GM19035 (cell line): ENCODE results near the gene MRGPRX2.

Experiments used
- ATAC-seq: cut with Tn5 transposase; IDR thresholded peaks from one replicate; pipeline ENCODE4 v1.9.1; 2021; ENCODE audit not compliant: unreplicated experiment

MRGPRX2 gene

GRCh38 chr11:19076744-19077589 is 16.4 kb upstream of the MRGPRX2 start:
- peak; percentile 78 for ATAC-seq

DNA sequence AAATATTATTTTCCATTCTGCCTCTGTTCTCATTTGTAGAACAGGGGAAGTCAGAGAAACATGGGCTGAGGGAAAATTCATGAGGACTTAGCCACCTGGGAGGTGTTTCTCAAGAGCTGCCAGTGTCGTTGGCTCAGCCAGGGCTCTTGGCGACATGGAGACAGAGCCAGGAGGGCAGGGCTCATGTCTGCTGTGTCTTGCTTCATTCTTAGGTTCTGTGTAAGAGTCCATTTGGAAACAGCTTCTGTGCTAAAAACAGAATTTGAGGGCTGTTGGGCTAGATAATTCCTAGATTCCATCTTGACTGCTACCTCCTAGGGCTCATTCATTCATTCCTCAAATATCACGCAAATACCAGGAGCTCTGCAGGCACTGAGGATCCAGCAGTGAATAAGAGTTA is 15.1 kb upstream of the MRGPRX2 start:
- no peak for ATAC-seq

DNA sequence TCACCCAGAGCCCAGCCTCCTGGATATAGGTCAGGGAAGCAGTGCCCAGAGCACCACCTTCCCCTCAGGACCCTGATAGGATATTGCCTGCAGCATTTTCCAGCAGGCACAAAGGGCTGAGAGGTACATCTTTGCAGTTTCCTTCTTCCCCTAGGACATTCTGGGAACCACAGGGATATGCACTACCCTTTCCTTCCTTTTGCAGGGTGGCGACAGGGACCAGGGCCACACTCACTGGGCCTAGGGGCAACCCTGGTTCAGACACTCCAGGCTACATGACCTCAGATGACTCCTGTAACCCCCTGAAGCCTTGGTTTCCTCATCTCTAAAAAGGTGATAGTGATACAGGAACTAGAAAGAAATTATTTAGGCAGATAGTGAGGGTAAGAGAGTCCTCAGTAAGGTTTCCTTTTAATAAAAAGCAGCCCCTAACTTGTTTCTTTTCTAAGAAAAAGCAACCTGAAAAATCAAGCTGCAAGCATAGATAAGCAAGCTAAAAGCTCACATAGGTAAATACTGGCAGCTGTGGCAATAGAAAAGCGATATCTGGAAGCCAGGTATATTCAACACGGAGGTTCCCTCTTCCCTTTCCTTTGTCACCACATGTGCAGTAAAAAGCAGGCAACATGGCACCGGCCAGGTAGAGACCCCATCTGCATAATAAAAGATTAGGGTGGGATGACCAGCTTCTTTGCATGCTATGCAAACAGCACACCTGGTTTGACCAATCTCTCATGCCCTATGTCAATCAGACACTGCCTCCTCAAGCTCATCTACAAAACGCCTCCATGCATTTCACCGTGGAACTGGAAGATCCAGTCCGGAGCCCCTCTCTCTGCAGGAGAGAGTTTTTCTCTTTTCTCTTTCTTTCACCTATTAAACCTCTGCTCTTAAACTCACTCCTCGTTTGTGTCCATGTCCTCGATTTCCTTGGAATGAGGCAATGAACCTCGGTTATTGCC is 13.2 kb upstream of the MRGPRX2 start:
- no peak for ATAC-seq

- no peak for ATAC-seq
Observed at GRCh38 chr11:19072464-19072863, 11.9 kb upstream of the MRGPRX2 start.

GRCh38 chr11:19071255-19071654 is 10.7 kb upstream of the MRGPRX2 start:
- peak; percentile 99 for ATAC-seq

GRCh38 chr11:19059833-19060232 is 684 bp downstream of the MRGPRX2 start:
- ATAC-seq: no peak

DNA sequence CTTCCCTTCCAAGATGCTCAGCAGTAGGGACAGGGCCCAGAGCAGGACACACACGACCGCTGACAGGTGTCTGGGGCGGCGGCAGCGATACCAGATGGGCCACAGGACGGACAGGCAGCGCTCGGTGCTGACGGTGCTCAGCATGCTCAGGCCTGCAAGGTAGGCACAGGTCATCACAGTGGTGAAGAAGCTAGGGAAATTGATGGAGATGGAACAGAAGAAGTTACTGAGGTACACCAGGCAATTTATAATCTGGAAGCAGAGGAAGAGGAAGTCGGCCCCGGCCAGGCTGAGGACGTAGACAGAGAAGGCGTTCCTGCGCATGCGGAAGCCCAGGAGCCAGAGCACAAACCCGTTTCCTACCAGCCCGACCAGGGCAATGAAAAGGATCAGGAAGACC is 4.6 kb downstream of the MRGPRX2 start:
- no peak for ATAC-seq

GRCh38 chr11:19055016-19055415 is 5.5 kb downstream of the MRGPRX2 start:
- ATAC-seq: no peak

GRCh38 chr11:19053909-19054308 is 6.6 kb downstream of the MRGPRX2 start:
- ATAC-seq: no peak

GRCh38 chr11:19050281-19050680 is 10.2 kb downstream of the MRGPRX2 start:
- ATAC-seq: no peak

DNA sequence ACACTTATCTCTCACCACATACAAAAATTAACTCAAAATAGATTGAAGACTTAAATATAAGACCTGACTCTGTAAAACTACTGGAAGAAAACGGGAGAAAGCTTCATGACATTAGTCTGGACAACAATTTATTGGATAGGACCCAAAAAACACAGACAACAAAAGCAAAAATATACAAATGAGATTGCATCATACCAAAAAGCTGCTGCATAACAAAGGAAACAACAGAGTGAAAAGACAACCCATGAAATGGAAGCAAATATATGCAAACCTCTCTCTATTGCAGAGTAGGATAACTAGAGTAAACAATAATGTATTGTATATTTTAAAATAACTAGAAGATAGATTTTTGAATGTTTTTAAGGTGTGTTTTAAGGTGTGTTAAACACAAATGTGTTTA is 11.2 kb downstream of the MRGPRX2 start:
- ATAC-seq: no peak

- no peak for ATAC-seq
Observed at GRCh38 chr11:19040051-19040450, 20.5 kb downstream of the MRGPRX2 start.

GRCh38 chr11:19039409-19039808 is 21.1 kb downstream of the MRGPRX2 start:
- no peak for ATAC-seq

DNA sequence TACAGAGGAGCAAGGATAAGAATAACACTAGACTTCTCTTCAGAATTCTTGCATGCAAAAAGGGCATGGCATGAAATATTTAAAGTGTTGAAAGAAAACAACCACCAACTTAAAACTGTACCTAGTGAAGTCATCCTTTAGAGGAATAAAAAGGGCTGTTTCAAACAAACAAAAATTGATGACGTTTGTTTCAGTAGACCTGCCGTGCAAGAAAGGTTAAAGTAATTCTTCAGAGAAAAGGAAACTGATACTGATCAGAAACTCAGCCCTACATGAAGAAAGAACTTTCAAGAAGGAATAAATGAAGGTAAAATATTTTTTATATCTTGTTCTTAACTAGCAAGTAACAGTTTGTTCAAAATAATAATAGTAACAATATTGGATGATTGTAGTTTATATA is 27.5 kb downstream of the MRGPRX2 start:
- no peak for ATAC-seq

GRCh38 chr11:19027829-19028595 is 32.5 kb downstream of the MRGPRX2 start:
- no peak for ATAC-seq

DNA sequence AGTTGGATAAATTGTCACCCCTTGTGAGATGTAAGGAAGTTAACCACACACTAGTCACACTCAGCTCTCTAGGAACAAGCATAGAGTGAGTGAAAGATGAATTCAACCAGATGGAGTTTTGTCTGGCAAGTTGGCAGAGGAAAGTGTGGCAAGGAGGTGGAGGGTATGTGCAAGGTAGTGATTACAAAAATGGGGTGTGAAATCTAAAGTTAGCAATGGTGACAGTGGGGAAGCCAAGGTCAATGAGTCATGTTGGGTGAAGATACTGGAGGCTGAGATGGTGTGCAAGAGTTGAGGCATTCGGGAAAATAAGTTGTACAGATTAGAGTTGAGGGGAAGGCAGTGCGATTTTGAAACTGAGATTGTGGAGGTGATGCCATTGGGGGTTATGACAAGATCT is 33.7 kb downstream of the MRGPRX2 start:
- no peak for ATAC-seq

DNA sequence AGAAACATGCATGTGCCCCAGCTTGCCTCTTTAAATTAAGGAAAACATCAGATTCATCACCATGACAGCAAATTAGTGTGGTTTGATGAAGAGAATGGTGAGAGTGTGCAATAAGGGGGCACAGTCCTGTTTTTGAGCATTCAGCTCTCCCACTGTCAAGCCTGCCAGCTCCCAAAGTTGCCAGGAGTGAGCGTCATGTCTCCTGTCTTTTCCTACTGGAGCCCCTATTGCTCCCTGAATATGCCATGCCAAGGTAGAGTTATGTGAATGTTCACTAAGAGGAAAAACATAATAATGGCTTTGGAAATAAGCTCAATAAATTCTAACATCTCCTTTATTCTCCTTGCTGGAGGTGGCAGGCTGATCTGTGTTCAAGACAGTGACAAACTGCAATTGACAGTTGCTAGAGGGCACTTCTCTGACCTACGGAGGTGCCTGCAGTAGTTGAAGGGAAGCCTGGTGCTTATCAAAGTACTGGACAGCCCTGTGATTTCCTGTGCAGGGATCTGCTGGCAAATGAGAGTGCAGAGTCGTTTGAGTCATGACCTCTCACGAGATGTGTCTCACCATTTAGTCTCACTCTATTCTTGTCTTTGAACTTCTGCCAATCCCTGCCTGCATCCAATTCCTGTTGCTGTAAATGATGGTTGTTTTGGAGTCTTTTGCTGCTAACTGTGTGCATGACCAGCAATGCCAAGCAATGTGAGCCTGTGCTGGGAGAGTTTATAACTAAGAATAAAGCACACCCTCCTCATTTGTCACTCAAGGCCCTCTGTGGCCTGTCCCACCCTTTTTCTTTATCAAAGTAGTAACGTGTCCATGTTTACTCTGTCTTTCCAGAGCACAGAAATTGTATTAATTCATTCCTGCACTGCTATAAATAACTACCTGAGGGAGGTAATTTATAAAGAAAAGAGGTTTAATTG is 34.8 kb downstream of the MRGPRX2 start:
- no peak for ATAC-seq

DNA sequence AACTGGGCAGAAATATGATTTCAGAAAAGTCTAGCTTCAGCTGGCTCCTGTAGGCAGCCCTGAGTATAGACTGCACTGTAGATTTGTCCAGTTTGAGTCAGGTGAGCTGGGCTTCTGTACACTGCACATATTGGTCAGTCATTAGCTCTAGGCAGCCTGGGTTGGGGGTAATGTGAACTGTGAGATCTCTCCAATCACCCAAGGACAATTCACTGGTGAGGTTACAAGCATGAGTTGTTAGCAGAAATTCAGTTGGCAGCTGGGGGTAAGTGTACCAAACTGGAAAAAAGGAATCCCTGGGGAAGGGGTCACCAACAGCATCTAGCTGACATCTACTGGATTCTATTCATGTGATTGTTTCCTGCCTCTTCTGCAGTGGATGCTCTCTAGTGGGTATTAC is 39.7 kb downstream of the MRGPRX2 start:
- ATAC-seq: no peak

GRCh38 chr11:19018901-19019300 is 41.6 kb downstream of the MRGPRX2 start:
- no peak for ATAC-seq
